ENCODE measurements around the gene NKAPD1. TPM values are rescaled to one million over a fixed set of nuclear protein-coding genes. Genes with fewer than 3 reads are reported as not detected.
A peak's percentile ranks its signal among the peaks of the same experiment; 100 is the strongest.
"Not testable (repeated sequence)": the region's sequence is repeated elsewhere in the genome, so short reads cannot be mapped to it uniquely, and the experiment has no call there.

The NKAPD1 gene
- total and polyA plus RNA-seq, 2 donors (not counting 1 experiment from before 2014, with no cell fraction given), result 25.8 to 27.5 TPM

DNA sequence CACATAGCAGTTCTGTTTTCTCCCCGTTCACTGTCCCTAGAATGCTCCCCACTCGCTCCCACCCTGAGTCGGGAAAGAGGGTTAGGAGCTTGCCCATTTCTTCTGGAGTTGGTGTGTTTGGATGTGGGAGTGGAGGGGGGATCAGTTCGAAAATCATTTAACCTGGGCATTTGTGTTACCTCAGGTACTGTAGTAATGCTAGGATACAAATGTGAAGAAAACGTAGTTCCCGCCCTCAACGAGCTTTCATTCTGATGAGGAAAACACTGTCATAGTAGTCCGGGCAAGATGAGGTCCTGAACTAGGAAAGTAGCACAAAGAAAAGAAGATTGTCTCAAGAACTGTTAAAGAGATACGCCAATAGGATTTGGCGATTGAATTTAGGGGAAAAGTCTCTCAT lies 13.1 kb downstream of the NKAPD1 start:
- H3K36me3 ChIP-seq (ENCODE audit: control insufficient read depth, insufficient read depth, low read length), result peaks cover 6% of the 10 kb centered on the region
- no peak for DNase-seq (ENCODE audit: low read depth in 2 of 2)

DNA sequence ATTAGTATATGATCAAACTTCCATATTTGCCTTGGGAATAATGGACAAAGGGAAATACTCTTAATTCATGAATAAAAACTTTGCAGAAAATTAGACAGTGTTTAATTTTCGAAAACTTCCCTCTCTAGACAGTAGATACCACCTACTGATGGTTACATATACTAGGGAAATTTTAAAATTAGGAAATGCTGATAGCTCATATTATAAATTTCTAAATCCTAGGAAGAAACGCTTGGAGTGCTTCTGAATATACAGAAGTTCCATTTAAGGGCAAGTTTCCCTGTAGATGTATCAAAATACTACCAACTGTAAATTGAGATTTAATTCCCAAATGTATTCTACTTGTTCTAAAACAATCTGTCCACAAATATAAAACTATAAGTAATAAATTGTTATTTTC lies 21.2 kb downstream of the NKAPD1 start:
- H3K27me3 ChIP-seq (ENCODE audit: control insufficient read depth, insufficient read depth, low read length); DNase-seq (ENCODE audit: low read depth in 2 of 2); H3K27ac ChIP-seq (ENCODE audit: insufficient read depth, low read length); H3K79me2 ChIP-seq (ENCODE audit: control insufficient read depth, insufficient read depth, low read length); H3K9ac ChIP-seq (ENCODE audit: insufficient read depth, low read length); H3K9me3 ChIP-seq (ENCODE audit: control insufficient read depth, insufficient read depth, low read depth, low read length); H3K36me3 ChIP-seq (ENCODE audit: control insufficient read depth, insufficient read depth, low read length); H3K4me3 ChIP-seq (replicated peaks in 1 of 4; ENCODE audit: control extremely low read depth in 1 of 4, insufficient read depth in 1 of 4, low read depth in 3 of 4, low read length in 4 of 4); H2AFZ ChIP-seq (ENCODE audit: low read length); H3K4me1 ChIP-seq (ENCODE audit: control insufficient read depth, extremely low read depth, insufficient read depth, low read length); H3K4me2 ChIP-seq (ENCODE audit: extremely low read depth, insufficient read depth, low read length); H4K20me1 ChIP-seq (ENCODE audit: control insufficient read depth, extremely low read depth, insufficient read depth, low read length): not testable (repeated sequence)

More for the DNA sequence above, 13.1 kb downstream of the NKAPD1 start:
- H3K4me1 ChIP-seq (ENCODE audit: control insufficient read depth, extremely low read depth, insufficient read depth, low read length), result no peaks in the 10 kb centered on the region
- no peaks in the 10 kb centered on the region for H3K9me3 ChIP-seq (ENCODE audit: control insufficient read depth, insufficient read depth, low read depth, low read length)
- peak overlapping the region; percentile 71 for H2AFZ ChIP-seq (ENCODE audit: low read length)
- peak overlapping the region; percentile 92 for H3K4me2 ChIP-seq (ENCODE audit: extremely low read depth, insufficient read depth, low read length)
- no peaks in the 10 kb centered on the region for H4K20me1 ChIP-seq (ENCODE audit: control insufficient read depth, extremely low read depth, insufficient read depth, low read length)
- H3K27me3 ChIP-seq (ENCODE audit: control insufficient read depth, insufficient read depth, low read length), result no peaks in the 10 kb centered on the region
- TF ChIP-seq, protein P1, sequence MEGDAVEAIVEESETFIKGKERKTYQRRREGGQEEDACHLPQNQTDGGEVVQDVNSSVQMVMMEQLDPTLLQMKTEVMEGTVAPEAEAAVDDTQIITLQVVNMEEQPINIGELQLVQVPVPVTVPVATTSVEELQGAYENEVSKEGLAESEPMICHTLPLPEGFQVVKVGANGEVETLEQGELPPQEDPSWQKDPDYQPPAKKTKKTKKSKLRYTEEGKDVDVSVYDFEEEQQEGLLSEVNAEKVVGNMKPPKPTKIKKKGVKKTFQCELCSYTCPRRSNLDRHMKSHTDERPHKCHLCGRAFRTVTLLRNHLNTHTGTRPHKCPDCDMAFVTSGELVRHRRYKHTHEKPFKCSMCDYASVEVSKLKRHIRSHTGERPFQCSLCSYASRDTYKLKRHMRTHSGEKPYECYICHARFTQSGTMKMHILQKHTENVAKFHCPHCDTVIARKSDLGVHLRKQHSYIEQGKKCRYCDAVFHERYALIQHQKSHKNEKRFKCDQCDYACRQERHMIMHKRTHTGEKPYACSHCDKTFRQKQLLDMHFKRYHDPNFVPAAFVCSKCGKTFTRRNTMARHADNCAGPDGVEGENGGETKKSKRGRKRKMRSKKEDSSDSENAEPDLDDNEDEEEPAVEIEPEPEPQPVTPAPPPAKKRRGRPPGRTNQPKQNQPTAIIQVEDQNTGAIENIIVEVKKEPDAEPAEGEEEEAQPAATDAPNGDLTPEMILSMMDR (conservative IDR thresholded peaks at IDR 0.05 in 1 of 2, IDR thresholded peaks at IDR 0.05 in 1 of 2; ENCODE audit: low read depth in 1 of 2, low read length in 2 of 2), result no peak
- TF ChIP-seq EZH2 (IDR thresholded peaks at IDR 0.05; ENCODE audit: low read length, missing control alignments), result no peak
- peak overlapping the region; percentile 73 for H3K9ac ChIP-seq (ENCODE audit: insufficient read depth, low read length)
- peak overlapping the region; percentile 84 to 100 (median 95) for H3K4me3 ChIP-seq (replicated peaks in 1 of 4; ENCODE audit: control extremely low read depth in 1 of 4, insufficient read depth in 1 of 4, low read depth in 3 of 4, low read length in 4 of 4)
- peaks cover 35% of the 10 kb centered on the region for H3K79me2 ChIP-seq (ENCODE audit: control insufficient read depth, insufficient read depth, low read length)
- peak overlapping the region; percentile 87 for H3K27ac ChIP-seq (ENCODE audit: insufficient read depth, low read length)

DNA sequence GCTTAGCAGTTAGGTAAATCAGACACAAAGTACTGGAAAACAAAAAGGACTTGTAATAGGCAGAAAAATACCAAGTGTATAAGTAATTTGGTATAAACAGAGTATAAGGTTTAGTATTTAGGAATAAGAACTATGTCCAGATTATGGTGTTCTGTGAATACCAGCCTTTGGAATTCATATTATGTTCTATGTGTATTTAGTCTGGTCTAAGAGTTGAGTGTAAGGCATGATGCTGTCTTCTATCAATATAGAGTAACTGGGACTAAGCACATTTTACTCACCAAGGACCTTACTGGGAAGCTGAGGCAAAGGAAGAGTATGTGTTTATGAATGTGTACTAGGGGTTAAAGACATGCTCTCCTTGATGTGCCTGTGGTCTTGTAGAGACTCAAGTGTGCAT lies 22.1 kb downstream of the NKAPD1 start:
- DNase-seq (ENCODE audit: low read depth in 2 of 2), result no peak
- Histone ChIP-seq H2AFZ (ENCODE audit: low read length) (no peak overlapping the region), H4K20me1 (ENCODE audit: control insufficient read depth, extremely low read depth, insufficient read depth, low read length) (no peaks in the 10 kb centered on the region), H3K9me3 (ENCODE audit: control insufficient read depth, insufficient read depth, low read depth, low read length) (no peaks in the 10 kb centered on the region), H3K79me2 (ENCODE audit: control insufficient read depth, insufficient read depth, low read length) (no peaks in the 10 kb centered on the region), H3K9ac (ENCODE audit: insufficient read depth, low read length) (no peak overlapping the region), H3K4me2 (ENCODE audit: extremely low read depth, insufficient read depth, low read length) (no peak overlapping the region), H3K27ac (ENCODE audit: insufficient read depth, low read length) (no peak overlapping the region), H3K36me3 (ENCODE audit: control insufficient read depth, insufficient read depth, low read length) (peaks cover 4% of the 10 kb centered on the region), H3K4me3 (replicated peaks in 1 of 4; ENCODE audit: control extremely low read depth in 1 of 4, insufficient read depth in 1 of 4, low read depth in 3 of 4, low read length in 4 of 4) (no peak overlapping the region), H3K4me1 (ENCODE audit: control insufficient read depth, extremely low read depth, insufficient read depth, low read length) (no peaks in the 10 kb centered on the region), H3K27me3 (ENCODE audit: control insufficient read depth, insufficient read depth, low read length) (no peaks in the 10 kb centered on the region)
- TF ChIP-seq, protein P1 (conservative IDR thresholded peaks at IDR 0.05 in 1 of 2, IDR thresholded peaks at IDR 0.05 in 1 of 2; ENCODE audit: low read depth in 1 of 2, low read length in 2 of 2), result no peak
- TF ChIP-seq EZH2 (IDR thresholded peaks at IDR 0.05; ENCODE audit: low read length, missing control alignments), result no peak

All from fibroblast of lung (primary cell).